Pancreas (tissue), 10 donors: ENCODE results near the gene QPCTL. TPM values are rescaled to one million over a fixed set of nuclear protein-coding genes. Genes with fewer than 3 reads are reported as not detected.

Experiments
- ATAC-seq, 4 donors: fragments of 200-7000 bp; cut with Tn5 transposase; one replicate each; pipeline versions ENCODE4 v1.8.0 to v1.9.1; 2020; ENCODE audit warnings: mild to moderate bottlenecking in 4 of 4, moderate library complexity in 4 of 4
- DNase-seq, 6 donors: peaks; one replicate each; pipeline ENCODE4 v3.0.0-alpha.2; 2020
- FAIRE-seq: peaks from 2 replicates; lab custom pipeline; 2012; peaks lifted over from hg19 to GRCh38; lab: Jason Lieb, UNC
- H3K27ac ChIP-seq, 4 donors: fragments of 200-600 bp; sonication (generic); 1 replicate in 3 of 4; 2 replicates in 1 of 4; pipeline versions ENCODE4 v1.5.0 to v1.8.0; 2020
- H3K27me3 ChIP-seq, 4 donors: fragments of 200-600 bp; one replicate each; pipeline ENCODE4 v1.8.0; 2021
- H3K36me3 ChIP-seq, 3 donors: fragments of 200-600 bp; sonication (generic) in 1 of 3; one replicate each; pipeline versions ENCODE4 v1.5.0 to v1.8.0; 2020 to 2021
- H3K4me1 ChIP-seq, 3 donors: fragments of 200-600 bp; one replicate each; pipeline ENCODE4 v1.8.0; 2021
- H3K4me3 ChIP-seq, 4 donors: fragments of 200-600 bp; sonication (generic) in 2 of 4; one replicate each; pipeline versions ENCODE4 v1.5.0 to v1.8.0; 2020 to 2021
- H3K9me3 ChIP-seq, 4 donors: fragments of 200-600 bp; one replicate each; pipeline ENCODE4 v1.8.0; 2021
- WGBS, 2 donors: extraction: QIAGEN DNeasy Blood & Tissue Kit; methylation state at CpG; one replicate each; pipeline ENCODE4 v1.1.7; 2013; 5-methylcytosine and 5-hydroxymethylcytosine counted together
- intact Hi-C, 3 donors: fragments of 100-400 bp; cut with DNase I; formaldehyde crosslinking; loops; one replicate each; pipeline versions ENCODE4 v1.11.1 to v1.14.2; 2022
- polyA plus RNA-seq, 2 donors: library from polyadenylated mRNA; stranded (reverse); fragments of 200-250 nt; gene quantifications; one replicate each; pipeline ENCODE4 v1.2.3, GENCODE V29; 2013
- total RNA-seq, 6 donors: library from RNA; stranded (reverse); fragmentation: NEBNext Ultra II Directional in 4 of 6; extraction: Animal tissue kit (Norgen Biotek cat#: 25700) in 4 of 6; gene quantifications; one replicate each; pipeline versions ENCODE4 v1.2.1 to v1.2.4, GENCODE V29; 2021 to 2023
- TF ChIP-seq, protein P1 (sequence below), 4 donors: fragments of 200-600 bp; sonication (generic) in 3 of 4; IDR thresholded peaks; one replicate each; pipeline versions ENCODE4 v1.5.0 to v1.8.0; 2021; ENCODE audit warnings: antibody characterized with exemption in 4 of 4
- donor health status: healthy with polysubstance abuse.
- donor health status: DM: no; HTN: no; CAD: no; lungs with moderate emphysema.
- donor health status: DM: no; HTN: no; CAD: no.
- donor health status: control.
- donor health status: control.
- donor health status: Bipolar disorder and iron deficiency.
- donor health status: DM: yes; HTN: yes; CAD: no.
- donor health status: DM: no; HTN: no; CAD: no.
- donor health status: DM: no; HTN: no; CAD: no.
- donor health status: DM: yes; HTN: yes; CAD: no.

The QPCTL gene
- total and polyA plus RNA-seq, 8 donors: 3.4 to 7.3 (median 5.3) TPM

DNA sequence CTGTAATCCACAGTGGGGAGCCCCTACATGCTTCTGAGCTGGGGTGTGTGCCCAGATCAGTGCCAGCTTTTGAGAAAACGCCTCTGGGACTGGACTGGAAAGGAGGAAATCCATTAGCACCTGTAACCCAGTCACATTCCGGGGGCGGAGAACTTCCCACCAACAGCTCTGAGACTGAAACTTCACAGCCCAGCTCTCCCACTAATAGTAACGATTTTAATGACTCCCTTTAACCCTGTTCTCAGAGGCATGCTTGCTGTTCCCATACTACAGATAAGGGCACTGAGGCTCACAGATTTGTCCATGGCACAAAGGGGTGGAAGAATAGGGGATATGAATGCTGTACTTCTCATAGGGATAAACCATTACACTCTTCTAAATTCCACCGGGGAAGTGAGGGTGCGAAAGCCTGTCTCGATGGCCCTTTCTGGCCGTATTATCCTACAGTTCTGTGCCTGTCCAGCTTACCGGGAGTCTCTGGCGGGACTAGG, 37.4 kb downstream of the QPCTL start:
- Histone ChIP-seq H3K36me3 (no peaks in the 10 kb centered on the region), H3K4me1 (peaks cover 4 to 10% (median 8%) of the 10 kb centered on the region in 3 donors), H3K27me3 (no peaks in the 10 kb centered on the region), H3K9me3 (no peaks in the 10 kb centered on the region), H3K27ac (peak overlapping the region in 2 of 4 donors; percentile 9 to 57), H3K4me3 (peak overlapping the region; percentile 44 to 77 (median 58))
- 2% methylated on average over 10 of the region's 10 CpGs for WGBS, 2 donors
- FAIRE-seq (no peak), DNase-seq (peak in 1 of 6 donors; percentile 30), ATAC-seq (peak; percentile 2 to 19 (median 6))
- TF ChIP-seq, protein P1, sequence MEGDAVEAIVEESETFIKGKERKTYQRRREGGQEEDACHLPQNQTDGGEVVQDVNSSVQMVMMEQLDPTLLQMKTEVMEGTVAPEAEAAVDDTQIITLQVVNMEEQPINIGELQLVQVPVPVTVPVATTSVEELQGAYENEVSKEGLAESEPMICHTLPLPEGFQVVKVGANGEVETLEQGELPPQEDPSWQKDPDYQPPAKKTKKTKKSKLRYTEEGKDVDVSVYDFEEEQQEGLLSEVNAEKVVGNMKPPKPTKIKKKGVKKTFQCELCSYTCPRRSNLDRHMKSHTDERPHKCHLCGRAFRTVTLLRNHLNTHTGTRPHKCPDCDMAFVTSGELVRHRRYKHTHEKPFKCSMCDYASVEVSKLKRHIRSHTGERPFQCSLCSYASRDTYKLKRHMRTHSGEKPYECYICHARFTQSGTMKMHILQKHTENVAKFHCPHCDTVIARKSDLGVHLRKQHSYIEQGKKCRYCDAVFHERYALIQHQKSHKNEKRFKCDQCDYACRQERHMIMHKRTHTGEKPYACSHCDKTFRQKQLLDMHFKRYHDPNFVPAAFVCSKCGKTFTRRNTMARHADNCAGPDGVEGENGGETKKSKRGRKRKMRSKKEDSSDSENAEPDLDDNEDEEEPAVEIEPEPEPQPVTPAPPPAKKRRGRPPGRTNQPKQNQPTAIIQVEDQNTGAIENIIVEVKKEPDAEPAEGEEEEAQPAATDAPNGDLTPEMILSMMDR (IDR thresholded peaks at IDR 0.05): no peak
- intact Hi-C loops: no loop called here

DNA sequence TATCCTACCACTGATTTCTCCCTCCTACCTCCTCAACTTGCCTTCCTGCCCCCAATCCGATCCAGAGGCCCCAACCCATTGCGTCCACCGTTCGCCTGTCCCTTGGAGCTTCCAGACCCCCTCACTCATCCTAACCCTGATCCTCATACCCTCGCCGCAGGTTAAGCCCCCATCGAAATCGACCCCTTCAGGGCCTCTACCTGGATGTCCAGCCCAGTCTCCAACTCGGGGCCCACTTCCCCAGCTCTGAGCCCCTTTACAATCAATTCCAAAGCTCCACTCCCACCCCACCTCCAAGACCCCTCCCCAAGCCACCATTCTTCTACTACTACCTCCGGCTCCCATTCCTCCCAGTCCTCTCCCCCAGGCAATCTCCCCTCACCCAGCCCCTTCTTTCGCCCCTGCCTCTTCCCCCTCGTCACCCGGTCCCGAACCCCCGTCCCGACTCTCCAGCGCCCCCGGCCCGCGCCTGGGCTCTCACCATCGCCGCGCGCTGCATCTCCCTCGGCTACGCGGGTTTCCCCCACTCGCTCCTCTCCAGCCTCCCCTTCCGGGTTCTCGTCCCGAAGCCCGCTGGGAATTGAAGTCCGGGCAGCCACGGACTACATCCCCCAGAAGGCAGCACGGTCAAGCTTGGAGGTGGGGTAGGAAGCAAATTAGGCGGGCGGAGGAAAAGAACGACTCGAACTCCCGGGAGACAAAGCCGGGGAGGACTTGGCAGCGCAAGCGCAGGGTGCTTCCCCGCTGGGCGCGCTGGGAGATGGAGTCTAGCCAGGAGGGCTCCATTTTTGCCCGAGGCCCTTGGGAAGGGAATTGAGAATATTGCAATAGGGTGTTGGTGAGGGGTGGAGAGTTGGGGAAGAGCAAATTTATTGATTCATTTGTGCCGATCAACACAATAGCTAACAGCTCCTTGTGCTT, 38.2 kb downstream of the QPCTL start, which contains the start of gene FBXO46:
Gene FBXO46, minus strand, starts transcription at position 529 of the 921 bp plus-strand sequence. CDS start 17,401 bp downstream, outside the sequence.
- no peaks in the 10 kb centered on the region for H3K9me3 ChIP-seq
- peaks cover 4 to 10% (median 8%) of the 10 kb centered on the region in 3 donors for H3K4me1 ChIP-seq
- ATAC-seq (peak; percentile 95 to 99 (median 98)), DNase-seq (peak; percentile 88 to 98 (median 98)), FAIRE-seq (peak; percentile 95)
- WGBS, 2 donors: 0 to 1% methylated on average over 48 of the region's 48 CpGs
- intact Hi-C loops: no loop called here
- TF ChIP-seq, protein P1 (IDR thresholded peaks at IDR 0.05): no peak
- no peaks in the 10 kb centered on the region for H3K27me3 ChIP-seq
- H3K27ac ChIP-seq: peak within 1 kb of the TSS in 2 of 4 donors; percentile 57 to 63
- no peaks in the 10 kb centered on the region for H3K36me3 ChIP-seq
- peak within 1 kb of the TSS; percentile 44 to 77 (median 58) for H3K4me3 ChIP-seq

DNA sequence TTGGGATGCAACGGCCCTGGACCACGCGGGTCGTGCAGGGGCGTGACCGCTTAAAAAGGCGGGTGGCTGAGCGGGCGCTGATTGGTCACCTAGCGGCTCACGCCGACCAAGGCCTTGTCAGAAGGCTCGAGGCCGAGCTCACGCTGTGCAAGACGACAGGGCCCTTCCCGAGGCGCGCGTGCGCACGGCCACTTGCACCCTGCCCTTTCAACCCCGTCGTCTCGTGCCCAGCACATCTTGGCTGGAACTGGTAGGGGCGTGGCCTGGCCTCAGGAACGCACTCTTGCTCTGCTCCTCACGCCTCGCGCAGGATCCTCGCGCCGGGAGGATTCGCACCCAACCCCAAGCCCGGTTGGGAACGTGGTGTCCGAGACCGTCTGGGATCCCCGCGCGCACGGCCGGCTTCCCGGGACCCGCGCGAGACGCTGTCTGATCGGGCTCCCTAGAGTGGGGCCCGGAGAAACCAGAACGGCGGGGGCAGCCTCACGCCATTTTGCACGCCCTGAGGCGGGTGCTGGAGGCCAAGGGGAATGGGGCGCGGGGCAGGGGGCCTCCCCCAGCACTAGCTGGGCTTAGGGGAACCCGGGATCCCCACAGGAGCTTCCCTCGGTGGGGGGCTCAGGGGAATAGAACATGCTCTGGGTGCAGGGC, 40.8 kb downstream of the QPCTL start, which contains the start of gene MEIOSIN:
Gene MEIOSIN, plus strand, starts transcription at position 280 of the 651 bp plus-strand sequence. CDS start 1,938 bp downstream, outside the sequence.
- Histone ChIP-seq H3K4me3 (no peak within 1 kb of the TSS), H3K4me1 (peaks cover 4 to 10% (median 8%) of the 10 kb centered on the region in 3 donors), H3K27ac (no peak within 1 kb of the TSS), H3K9me3 (no peaks in the 10 kb centered on the region), H3K36me3 (no peaks in the 10 kb centered on the region), H3K27me3 (no peaks in the 10 kb centered on the region)
- ATAC-seq: no peak
- 89 to 90% methylated on average over 57 to 59 of the region's 59 CpGs for WGBS, 2 donors
- DNase-seq: peak in 3 of 6 donors; percentile 18 to 74 (median 52)
- intact Hi-C loops: no loop called here
- TF ChIP-seq, protein P1 (IDR thresholded peaks at IDR 0.05): no peak
- no peak for FAIRE-seq

DNA sequence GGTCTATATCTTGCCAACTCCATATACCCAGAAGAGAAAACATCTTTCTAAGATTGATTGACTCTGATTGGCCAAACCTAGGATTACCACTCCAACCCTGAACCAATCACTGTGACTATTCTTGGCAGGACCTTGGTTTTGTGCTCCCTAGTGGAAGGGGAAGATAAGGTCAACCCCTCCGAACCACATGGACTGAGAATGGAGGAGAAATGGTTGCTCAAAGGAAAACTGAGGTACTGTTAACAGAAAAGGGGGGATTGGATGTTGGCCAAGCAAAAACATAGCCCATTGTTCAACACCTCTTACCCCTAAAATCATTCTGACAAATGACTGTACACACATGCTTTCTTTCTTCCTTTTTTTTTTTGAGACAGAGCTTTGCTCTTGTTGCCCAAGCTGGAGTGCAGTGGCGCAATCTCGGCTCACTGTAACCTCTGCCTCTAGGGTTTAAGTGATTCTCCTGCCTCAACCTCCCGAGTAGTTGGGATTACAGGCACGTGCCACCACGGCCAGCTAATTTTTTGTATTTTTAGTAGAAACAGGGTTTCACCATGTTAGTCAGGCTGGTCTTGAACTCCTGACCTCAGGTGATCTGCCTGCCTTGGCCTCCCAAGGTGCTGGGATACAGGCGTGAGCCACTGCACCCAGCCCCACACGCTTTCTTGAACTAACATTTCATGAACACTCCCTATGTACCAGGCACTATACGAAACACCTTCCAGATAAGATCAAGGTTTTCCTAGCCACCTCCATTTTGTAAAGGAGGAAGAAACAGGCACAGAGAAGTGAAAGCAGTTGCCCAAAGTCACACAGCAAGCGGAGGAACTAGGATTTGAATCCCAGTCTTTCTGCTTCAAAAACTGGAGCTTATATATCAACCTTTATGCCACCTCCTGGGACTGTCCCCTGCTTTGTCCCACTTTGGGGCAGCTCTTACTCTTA, 47.3 kb downstream of the QPCTL start:
- DNase-seq: no peak
- 75 to 87% methylated on average over 10 of the region's 10 CpGs for WGBS, 2 donors
- Histone ChIP-seq H3K9me3 (no peaks in the 10 kb centered on the region), H3K4me1 (no peaks in the 10 kb centered on the region), H3K36me3 (no peaks in the 10 kb centered on the region), H3K4me3 (no peak overlapping the region), H3K27ac (no peak overlapping the region), H3K27me3 (no peaks in the 10 kb centered on the region)
- TF ChIP-seq, protein P1 (IDR thresholded peaks at IDR 0.05): no peak
- no peak for ATAC-seq
- intact Hi-C loops: no loop called here
- FAIRE-seq: no peak
